IMR-90 (cell line): ENCODE data around the gene KDM1B. TPM values are rescaled to one million over a fixed set of nuclear protein-coding genes. Genes with fewer than 3 reads are reported as not detected.

Experiments used
- ATAC-seq: fragments of 200-7000 bp; cut with Tn5 transposase; 2 replicates; pipeline ENCODE4 v1.9.1; 2020; ENCODE audit warnings: low read depth, mild to moderate bottlenecking, moderate library complexity
- BruUV-seq: library from RNA; stranded (reverse); fragments of 400-500 nt; replicated peaks from 2 replicates; lab custom pipeline; 2021; lab: Mats Ljungman, UMichigan
- CTCF ChIA-PET: fragments of 300-600 bp; formaldehyde crosslinking; extraction: SDS; loops from one replicate; lab custom pipeline; 2021; ENCODE audit warnings: antibody characterized with exemption; lab: Yijun Ruan, JAX
- POLR2A ChIA-PET: fragments of 300-600 bp; sonication (Branson Sonifier 250); formaldehyde crosslinking; loops from one replicate; lab custom pipeline; 2022; ENCODE audit warnings: antibody characterized with exemption; ENCODE audit not compliant: unreplicated experiment; lab: Charles Lee
- DNase-seq: peaks from one replicate; pipeline ENCODE4 v3.0.0; 2013
- H2AFZ ChIP-seq: replicated peaks from 2 replicates; pipeline ENCODE3; 2013; ENCODE audit warnings: low read length, mild to moderate bottlenecking; ENCODE audit not compliant: poor library complexity
- H2AK5ac ChIP-seq: 2 replicates; pipeline ENCODE4 v1.6.1; 2013; ENCODE audit warnings: low read depth, low read length, inconsistent platforms
- H2AK9ac ChIP-seq: replicated peaks from 2 replicates; pipeline ENCODE3; 2013; ENCODE audit warnings: mild to moderate bottlenecking, low read depth, low read length, moderate library complexity; ENCODE audit not compliant: poor library complexity
- H2BK120ac ChIP-seq: 2 replicates; pipeline ENCODE4 v1.6.1; 2013; ENCODE audit warnings: low read depth, low read length, inconsistent platforms
- H2BK15ac ChIP-seq: 3 replicates; pipeline ENCODE4 v1.6.1; 2013; ENCODE audit warnings: low read depth, low read length, inconsistent platforms
- H2BK20ac ChIP-seq: 2 replicates; pipeline ENCODE4 v1.6.1; 2013; ENCODE audit warnings: low read depth, mild to moderate bottlenecking, inconsistent platforms, low read length, moderate library complexity
- H2BK5ac ChIP-seq: 2 replicates; pipeline ENCODE4 v1.6.1; 2013; ENCODE audit warnings: mild to moderate bottlenecking, low read depth, low read length, inconsistent platforms; ENCODE audit not compliant: poor library complexity, severe bottlenecking
- H3K14ac ChIP-seq: replicated peaks from 2 replicates; pipeline ENCODE4 v1.6.1; 2013; ENCODE audit warnings: low read depth, low read length, inconsistent platforms
- H3K18ac ChIP-seq: 2 replicates; pipeline ENCODE4 v1.6.1; 2013; ENCODE audit warnings: low read depth, low read length, control low read depth
- H3K23ac ChIP-seq: 2 replicates; pipeline ENCODE4 v1.6.1; 2013; ENCODE audit warnings: low read depth, low read length, inconsistent platforms
- H3K27ac ChIP-seq: 2 replicates; pipeline ENCODE4 v1.5.1; 2013; ENCODE audit warnings: mild to moderate bottlenecking, control low read depth, low read length; ENCODE audit not compliant: insufficient read depth
- H3K27me3 ChIP-seq: 2 replicates; pipeline ENCODE4 v1.6.1; 2013; ENCODE audit warnings: low read length; ENCODE audit not compliant: control insufficient read depth, insufficient read depth
- H3K36me3 ChIP-seq: 2 replicates; pipeline ENCODE4 v1.6.1; 2013; ENCODE audit warnings: low read length, mixed read lengths; ENCODE audit not compliant: control insufficient read depth, insufficient read depth
- H3K4ac ChIP-seq: 2 replicates; pipeline ENCODE4 v1.6.1; 2013; ENCODE audit warnings: low read depth, low read length, inconsistent platforms
- H3K4me1 ChIP-seq: 2 replicates; pipeline ENCODE4 v1.6.1; 2013; ENCODE audit warnings: low read length, mixed read lengths; ENCODE audit not compliant: control insufficient read depth, insufficient read depth
- H3K4me2 ChIP-seq: 2 replicates; pipeline ENCODE4 v1.6.1; 2013; ENCODE audit warnings: low read depth, mild to moderate bottlenecking, control low read depth, low read length, moderate library complexity
- H3K4me3 ChIP-seq: 2 replicates; pipeline ENCODE4 v1.5.1; 2013; ENCODE audit warnings: low read depth, mild to moderate bottlenecking, control low read depth, low read length, moderate library complexity; ENCODE audit not compliant: insufficient read depth
- H3K56ac ChIP-seq: 2 replicates; pipeline ENCODE4 v1.6.1; 2013; ENCODE audit warnings: low read length, inconsistent platforms; ENCODE audit not compliant: insufficient read depth; ENCODE audit errors: extremely low read depth
- H3K79me1 ChIP-seq, 2 experiments: 2 replicates each; pipeline ENCODE4 v1.6.1; 2013; ENCODE audit warnings: low read length in 2 of 2, inconsistent platforms in 1 of 2, low read depth in 1 of 2
- H3K9ac ChIP-seq: 2 replicates; pipeline ENCODE4 v1.6.1; 2013; ENCODE audit warnings: low read depth, low read length, control low read depth
- H3K9me1 ChIP-seq: 2 replicates; pipeline ENCODE4 v1.6.1; 2013; ENCODE audit warnings: low read length, inconsistent platforms; ENCODE audit not compliant: insufficient read depth
- H3K9me3 ChIP-seq: 2 replicates; pipeline ENCODE4 v1.6.1; 2013; ENCODE audit warnings: low read length; ENCODE audit not compliant: control insufficient read depth, insufficient read depth
- H4K20me1 ChIP-seq: 2 replicates; pipeline ENCODE4 v1.6.1; 2013; ENCODE audit warnings: low read length, inconsistent platforms; ENCODE audit not compliant: insufficient read depth
- H4K5ac ChIP-seq: 2 replicates; pipeline ENCODE4 v1.6.1; 2013; ENCODE audit warnings: mild to moderate bottlenecking, low read depth, low read length, control low read depth
- H4K8ac ChIP-seq, 2 experiments: 2 replicates each; pipeline ENCODE4 v1.6.1; 2013; ENCODE audit warnings: low read depth in 2 of 2, low read length in 2 of 2, control low read depth in 1 of 2, inconsistent platforms in 1 of 2
- H4K91ac ChIP-seq: 2 replicates; pipeline ENCODE4 v1.6.1; 2013; ENCODE audit warnings: low read depth, low read length, inconsistent platforms; ENCODE audit not compliant: insufficient read depth
- BHLHE40 ChIP-seq: fragments of 150-350 bp; IDR thresholded peaks from 2 replicates; pipeline ENCODE4 v1.6.1; 2016; ENCODE audit warnings: mild to moderate bottlenecking, low read depth, low read length
- CEBPB ChIP-seq: IDR thresholded peaks from 2 replicates; pipeline ENCODE4 v1.6.1; 2012; ENCODE audit warnings: low read depth, low read length, improper control_type of control experiment
- CHD1 ChIP-seq: IDR thresholded peaks from 2 replicates; pipeline ENCODE4 v1.6.1; 2012; ENCODE audit warnings: low read depth, low read length, improper control_type of control experiment
- FOS ChIP-seq: fragments of 150-350 bp; IDR thresholded peaks from 2 replicates; pipeline ENCODE4 v1.6.1; 2016; ENCODE audit warnings: low read depth, low read length
- MAFK ChIP-seq: IDR thresholded peaks from 2 replicates; pipeline ENCODE4 v1.6.1; 2012; ENCODE audit warnings: low read depth, low read length, improper control_type of control experiment
- MAZ ChIP-seq: IDR thresholded peaks from 2 replicates; pipeline ENCODE4 v1.6.1; 2012; ENCODE audit warnings: low read depth, mild to moderate bottlenecking, low read length, improper control_type of control experiment, moderate library complexity, borderline replicate concordance
- MXI1 ChIP-seq: IDR thresholded peaks from 2 replicates; pipeline ENCODE4 v1.6.1; 2012; ENCODE audit warnings: low read depth, mild to moderate bottlenecking, low read length, moderate library complexity, borderline replicate concordance
- NFE2L2 ChIP-seq: fragments of 150-350 bp; IDR thresholded peaks from 2 replicates; pipeline ENCODE4 v1.6.1; 2016; ENCODE audit warnings: low read depth, mild to moderate bottlenecking, low read length
- POLR2A ChIP-seq: IDR thresholded peaks from 2 replicates; pipeline ENCODE4 v1.6.1; 2012; ENCODE audit warnings: mild to moderate bottlenecking, low read depth, low read length
- RAD21 ChIP-seq: IDR thresholded peaks from 2 replicates; pipeline ENCODE4 v1.6.1; 2012; ENCODE audit warnings: low read length, improper control_type of control experiment
- RCOR1 ChIP-seq: IDR thresholded peaks from 2 replicates; pipeline ENCODE4 v1.6.1; 2012; ENCODE audit warnings: mild to moderate bottlenecking, low read length, improper control_type of control experiment; ENCODE audit not compliant: insufficient replicate concordance
- RFX5 ChIP-seq: IDR thresholded peaks from 2 replicates; pipeline ENCODE4 v1.8.0; 2012; ENCODE audit warnings: low read depth, mild to moderate bottlenecking, low read length, moderate library complexity
- SMC3 ChIP-seq: fragments of 150-350 bp; IDR thresholded peaks from 2 replicates; pipeline ENCODE4 v1.6.1; 2016; ENCODE audit warnings: low read depth, mild to moderate bottlenecking, antibody characterized with exemption, low read length, moderate library complexity
- WGBS, 2 experiments: methylation state at CpG; one replicate each; pipeline versions ENCODE4 v1.1.5 to v1.1.7; 2013; ENCODE audit warnings: missing lambda C conversion rate in 2 of 2; ENCODE audit not compliant: insufficient read length in 1 of 2; ENCODE audit errors: extremely low coverage in 2 of 2; 5-methylcytosine and 5-hydroxymethylcytosine counted together
- dilution Hi-C: fragments of 300-500 bp; cut with HindIII; formaldehyde crosslinking; loops from one replicate; pipeline ENCODE4 v1.14.3; 2018; ENCODE audit warnings: low sequenced_read_pairs; ENCODE audit not compliant: unreplicated experiment
- in situ Hi-C: fragments of 300-500 bp; cut with MboI; formaldehyde crosslinking; loops from 3 replicates; pipeline ENCODE4 v1.14.3; 2019; ENCODE audit warnings: low sequenced_read_pairs, inconsistent platforms, mixed read lengths
- intact Hi-C: fragments of 100-400 bp; cut with micrococcal nuclease; formaldehyde crosslinking; loops from 2 replicates; pipeline ENCODE4 v1.10.0; 2022
- polyA plus RNA-seq, 3 experiments: library from polyadenylated mRNA; depleted of rRNA; stranded (reverse); fragments of >200 nt; gene quantifications; 2 replicates each; pipeline ENCODE4 v1.2.3, GENCODE V29; 2012; ENCODE audit warnings: low replicate concordance in 1 of 3
- total RNA-seq: library from RNA; depleted of rRNA; stranded (reverse); fragments of >200 nt; gene quantifications from 2 replicates; pipeline ENCODE4 v1.2.3, GENCODE V29; 2012
- TF ChIP-seq, protein P1 (sequence below): fragments of 150-350 bp; IDR thresholded peaks from 2 replicates; pipeline ENCODE4 v1.6.1; 2016; ENCODE audit warnings: low read depth, mild to moderate bottlenecking, low read length, moderate library complexity, borderline replicate concordance
- TF ChIP-seq, protein P2 (sequence below): conservative IDR thresholded peaks from 2 replicates; pipeline ENCODE4 v1.5.1; 2012; ENCODE audit warnings: mild to moderate bottlenecking, low read depth, low read length, improper control_type of control experiment
- TF ChIP-seq, protein P3 (sequence below): fragments of 150-350 bp; IDR thresholded peaks from 2 replicates; pipeline ENCODE4 v1.6.1; 2017; ENCODE audit warnings: mild to moderate bottlenecking, antibody characterized with exemption, low read length, low read depth

The KDM1B gene
- total and polyA plus RNA-seq, 2 of the 4 experiments (the other 2 are of a cell fraction): 13.2 to 16.7 TPM

DNA sequence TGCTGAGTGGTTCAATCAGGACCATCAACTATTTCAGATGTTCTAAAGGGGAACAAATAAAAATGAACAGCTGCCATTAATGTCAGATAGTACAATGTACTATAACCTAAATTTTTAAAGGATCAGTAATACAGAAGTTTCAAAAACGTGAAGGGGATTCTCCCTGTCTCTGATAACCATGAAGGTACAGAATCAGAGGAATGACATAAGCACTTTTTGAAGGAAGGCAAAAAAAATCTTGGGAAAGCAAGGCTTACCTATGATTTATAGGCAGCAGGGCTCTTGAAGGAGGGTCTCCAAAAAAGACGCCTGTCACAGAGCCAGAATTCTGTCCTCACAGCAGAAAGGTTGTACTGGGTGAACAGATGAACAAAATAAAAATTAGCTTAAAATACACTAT, 89.0 kb downstream of the KDM1B start:
- H3K9ac ChIP-seq: no peak overlapping the region
- H4K20me1 ChIP-seq: no peaks in the 10 kb centered on the region; the same call in 1 of the 2 replicates
- no peak overlapping the region for H2BK120ac ChIP-seq
- H3K27ac ChIP-seq: no peak overlapping the region
- no peak overlapping the region for H4K5ac ChIP-seq
- H4K91ac ChIP-seq: no peak overlapping the region
- H2BK15ac ChIP-seq: no peak overlapping the region
- no TSS peak for BruUV-seq
- H3K79me1 ChIP-seq: peaks cover 23 to 63% of the 10 kb centered on the region in 2 experiments
- H2AK9ac ChIP-seq: no peak overlapping the region
- no peak overlapping the region for H3K56ac ChIP-seq
- no CpG with 5 or more reads among the region's 2 CpGs for WGBS, 2 experiments
- no peak overlapping the region for H3K14ac ChIP-seq
- no peak overlapping the region for H2BK5ac ChIP-seq
- ChIA-PET CTCF (interaction anchor here (0.5 kb wide), 1 partner anchor 62 kb away, joined by 5 read pairs; no protein-coding TSS in a partner anchor), POLR2A (no interaction called here)
- no peaks in the 10 kb centered on the region for H3K27me3 ChIP-seq
- intact Hi-C loops: loop anchor here (10.0 kb wide), 1 partner anchor 389 kb away; no protein-coding TSS in a partner anchor
- no peak overlapping the region for H3K4me2 ChIP-seq
- in situ Hi-C loops: no loop called here
- no peak overlapping the region for H4K8ac ChIP-seq
- H3K9me3 ChIP-seq: no peaks in the 10 kb centered on the region
- peaks cover 5% of the 10 kb centered on the region for H3K4me1 ChIP-seq
- DNase-seq (no peak), ATAC-seq (no peak)
- dilution Hi-C loops: no loop called here
- no peak overlapping the region for H3K23ac ChIP-seq
- no peak overlapping the region for H2AK5ac ChIP-seq
- H2AFZ ChIP-seq: no peak overlapping the region
- peaks cover 25% of the 10 kb centered on the region for H3K36me3 ChIP-seq
- H3K4me3 ChIP-seq: no peak overlapping the region
- H2BK20ac ChIP-seq: no peak overlapping the region
- no peak overlapping the region for H3K18ac ChIP-seq
- no peak overlapping the region for H3K4ac ChIP-seq
- 0 out of 2 replicates have a peak, but pooled peaks cover 3% of the 10 kb centered on the region for H3K9me1 ChIP-seq
- TF ChIP-seq SMC3 (no peak), RFX5 (no peak), POLR2A (no peak), MXI1 (no peak), CEBPB (no peak), RAD21 (no peak), FOS (no peak), CHD1 (no peak), RCOR1 (no peak), BHLHE40 (no peak), NFE2L2 (no peak), MAFK (no peak), MAZ (no peak)
- TF ChIP-seq, protein P1, sequence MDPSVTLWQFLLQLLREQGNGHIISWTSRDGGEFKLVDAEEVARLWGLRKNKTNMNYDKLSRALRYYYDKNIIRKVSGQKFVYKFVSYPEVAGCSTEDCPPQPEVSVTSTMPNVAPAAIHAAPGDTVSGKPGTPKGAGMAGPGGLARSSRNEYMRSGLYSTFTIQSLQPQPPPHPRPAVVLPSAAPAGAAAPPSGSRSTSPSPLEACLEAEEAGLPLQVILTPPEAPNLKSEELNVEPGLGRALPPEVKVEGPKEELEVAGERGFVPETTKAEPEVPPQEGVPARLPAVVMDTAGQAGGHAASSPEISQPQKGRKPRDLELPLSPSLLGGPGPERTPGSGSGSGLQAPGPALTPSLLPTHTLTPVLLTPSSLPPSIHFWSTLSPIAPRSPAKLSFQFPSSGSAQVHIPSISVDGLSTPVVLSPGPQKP: no peak
- TF ChIP-seq, protein P2, sequence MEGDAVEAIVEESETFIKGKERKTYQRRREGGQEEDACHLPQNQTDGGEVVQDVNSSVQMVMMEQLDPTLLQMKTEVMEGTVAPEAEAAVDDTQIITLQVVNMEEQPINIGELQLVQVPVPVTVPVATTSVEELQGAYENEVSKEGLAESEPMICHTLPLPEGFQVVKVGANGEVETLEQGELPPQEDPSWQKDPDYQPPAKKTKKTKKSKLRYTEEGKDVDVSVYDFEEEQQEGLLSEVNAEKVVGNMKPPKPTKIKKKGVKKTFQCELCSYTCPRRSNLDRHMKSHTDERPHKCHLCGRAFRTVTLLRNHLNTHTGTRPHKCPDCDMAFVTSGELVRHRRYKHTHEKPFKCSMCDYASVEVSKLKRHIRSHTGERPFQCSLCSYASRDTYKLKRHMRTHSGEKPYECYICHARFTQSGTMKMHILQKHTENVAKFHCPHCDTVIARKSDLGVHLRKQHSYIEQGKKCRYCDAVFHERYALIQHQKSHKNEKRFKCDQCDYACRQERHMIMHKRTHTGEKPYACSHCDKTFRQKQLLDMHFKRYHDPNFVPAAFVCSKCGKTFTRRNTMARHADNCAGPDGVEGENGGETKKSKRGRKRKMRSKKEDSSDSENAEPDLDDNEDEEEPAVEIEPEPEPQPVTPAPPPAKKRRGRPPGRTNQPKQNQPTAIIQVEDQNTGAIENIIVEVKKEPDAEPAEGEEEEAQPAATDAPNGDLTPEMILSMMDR: no peak
- TF ChIP-seq, protein P3, sequence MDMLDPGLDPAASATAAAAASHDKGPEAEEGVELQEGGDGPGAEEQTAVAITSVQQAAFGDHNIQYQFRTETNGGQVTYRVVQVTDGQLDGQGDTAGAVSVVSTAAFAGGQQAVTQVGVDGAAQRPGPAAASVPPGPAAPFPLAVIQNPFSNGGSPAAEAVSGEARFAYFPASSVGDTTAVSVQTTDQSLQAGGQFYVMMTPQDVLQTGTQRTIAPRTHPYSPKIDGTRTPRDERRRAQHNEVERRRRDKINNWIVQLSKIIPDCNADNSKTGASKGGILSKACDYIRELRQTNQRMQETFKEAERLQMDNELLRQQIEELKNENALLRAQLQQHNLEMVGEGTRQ: no peak
